ENCODE data around the gene PRKCA. TPM values are rescaled to one million over a fixed set of nuclear protein-coding genes. Genes with fewer than 3 reads are reported as not detected.

Gene PRKCA
- total RNA-seq, 1 experiment from 2014 or later: 29.5 TPM

GRCh38 chr17:66662496-66662895 lies 360.1 kb downstream of the PRKCA start:
- H3K4me3 Mint-ChIP-seq: no peak overlapping the region
- ChIA-PET POLR2A (no interaction called here), CTCF (interaction anchor here (1.2 kb wide), 1 partner anchor 11 kb away, joined by 3 read pairs; no protein-coding TSS in a partner anchor)
- H3K9me3 Mint-ChIP-seq: peaks cover 6% of the 10 kb centered on the region
- no peaks in the 10 kb centered on the region for H3K27me3 Mint-ChIP-seq (ENCODE audit: low read depth)
- no peak overlapping the region for H3K27ac Mint-ChIP-seq
- TF ChIP-seq ZNF121 (CRISPR knock-in tag; IDR thresholded peaks at IDR 0.05): no peak
- no peak for TF ChIP-seq ESRRA (CRISPR knock-in tag; IDR thresholded peaks at IDR 0.05; ENCODE audit: borderline replicate concordance)
- TF ChIP-seq, protein P1, sequence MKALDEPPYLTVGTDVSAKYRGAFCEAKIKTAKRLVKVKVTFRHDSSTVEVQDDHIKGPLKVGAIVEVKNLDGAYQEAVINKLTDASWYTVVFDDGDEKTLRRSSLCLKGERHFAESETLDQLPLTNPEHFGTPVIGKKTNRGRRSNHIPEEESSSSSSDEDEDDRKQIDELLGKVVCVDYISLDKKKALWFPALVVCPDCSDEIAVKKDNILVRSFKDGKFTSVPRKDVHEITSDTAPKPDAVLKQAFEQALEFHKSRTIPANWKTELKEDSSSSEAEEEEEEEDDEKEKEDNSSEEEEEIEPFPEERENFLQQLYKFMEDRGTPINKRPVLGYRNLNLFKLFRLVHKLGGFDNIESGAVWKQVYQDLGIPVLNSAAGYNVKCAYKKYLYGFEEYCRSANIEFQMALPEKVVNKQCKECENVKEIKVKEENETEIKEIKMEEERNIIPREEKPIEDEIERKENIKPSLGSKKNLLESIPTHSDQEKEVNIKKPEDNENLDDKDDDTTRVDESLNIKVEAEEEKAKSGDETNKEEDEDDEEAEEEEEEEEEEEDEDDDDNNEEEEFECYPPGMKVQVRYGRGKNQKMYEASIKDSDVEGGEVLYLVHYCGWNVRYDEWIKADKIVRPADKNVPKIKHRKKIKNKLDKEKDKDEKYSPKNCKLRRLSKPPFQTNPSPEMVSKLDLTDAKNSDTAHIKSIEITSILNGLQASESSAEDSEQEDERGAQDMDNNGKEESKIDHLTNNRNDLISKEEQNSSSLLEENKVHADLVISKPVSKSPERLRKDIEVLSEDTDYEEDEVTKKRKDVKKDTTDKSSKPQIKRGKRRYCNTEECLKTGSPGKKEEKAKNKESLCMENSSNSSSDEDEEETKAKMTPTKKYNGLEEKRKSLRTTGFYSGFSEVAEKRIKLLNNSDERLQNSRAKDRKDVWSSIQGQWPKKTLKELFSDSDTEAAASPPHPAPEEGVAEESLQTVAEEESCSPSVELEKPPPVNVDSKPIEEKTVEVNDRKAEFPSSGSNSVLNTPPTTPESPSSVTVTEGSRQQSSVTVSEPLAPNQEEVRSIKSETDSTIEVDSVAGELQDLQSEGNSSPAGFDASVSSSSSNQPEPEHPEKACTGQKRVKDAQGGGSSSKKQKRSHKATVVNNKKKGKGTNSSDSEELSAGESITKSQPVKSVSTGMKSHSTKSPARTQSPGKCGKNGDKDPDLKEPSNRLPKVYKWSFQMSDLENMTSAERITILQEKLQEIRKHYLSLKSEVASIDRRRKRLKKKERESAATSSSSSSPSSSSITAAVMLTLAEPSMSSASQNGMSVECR (CRISPR knock-in tag; IDR thresholded peaks at IDR 0.05; ENCODE audit: borderline replicate concordance): no peak
- TF ChIP-seq KAT7 (CRISPR knock-in tag; IDR thresholded peaks at IDR 0.05; ENCODE audit: borderline replicate concordance): no peak
- no peak for TF ChIP-seq FOXK1 (CRISPR knock-in tag; IDR thresholded peaks at IDR 0.05)
- no peak for TF ChIP-seq RORB (CRISPR knock-in tag; IDR thresholded peaks at IDR 0.05)
- 0 out of 2 replicates have a peak, but pooled peaks cover 5% of the 10 kb centered on the region for H3K4me1 Mint-ChIP-seq
- no peak for DNase-seq (ENCODE audit: low spot score)
- ATAC-seq: no peak
- peaks cover 11% of the 10 kb centered on the region for H3K36me3 Mint-ChIP-seq

- H3K4me1 Mint-ChIP-seq: 0 out of 2 replicates have a peak, but pooled peaks cover 5% of the 10 kb centered on the region
- ChIA-PET CTCF (interaction anchor here (1.2 kb wide), 1 partner anchor 11 kb away, joined by 3 read pairs; no protein-coding TSS in a partner anchor), POLR2A (no interaction called here)
- DNase-seq (ENCODE audit: low spot score) (no peak), ATAC-seq (no peak)
- H3K27ac Mint-ChIP-seq: peak overlapping the region; percentile 19; the same call in 1 of the 2 replicates
- peaks cover 5% of the 10 kb centered on the region; the same call in 1 of the 2 replicates for H3K9me3 Mint-ChIP-seq
- no peaks in the 10 kb centered on the region for H3K27me3 Mint-ChIP-seq (ENCODE audit: low read depth)
- TF ChIP-seq, protein P2, sequence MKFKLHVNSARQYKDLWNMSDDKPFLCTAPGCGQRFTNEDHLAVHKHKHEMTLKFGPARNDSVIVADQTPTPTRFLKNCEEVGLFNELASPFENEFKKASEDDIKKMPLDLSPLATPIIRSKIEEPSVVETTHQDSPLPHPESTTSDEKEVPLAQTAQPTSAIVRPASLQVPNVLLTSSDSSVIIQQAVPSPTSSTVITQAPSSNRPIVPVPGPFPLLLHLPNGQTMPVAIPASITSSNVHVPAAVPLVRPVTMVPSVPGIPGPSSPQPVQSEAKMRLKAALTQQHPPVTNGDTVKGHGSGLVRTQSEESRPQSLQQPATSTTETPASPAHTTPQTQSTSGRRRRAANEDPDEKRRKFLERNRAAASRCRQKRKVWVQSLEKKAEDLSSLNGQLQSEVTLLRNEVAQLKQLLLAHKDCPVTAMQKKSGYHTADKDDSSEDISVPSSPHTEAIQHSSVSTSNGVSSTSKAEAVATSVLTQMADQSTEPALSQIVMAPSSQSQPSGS (CRISPR knock-in tag; IDR thresholded peaks at IDR 0.05; ENCODE audit: borderline replicate concordance, low read depth): no peak
- no peak for TF ChIP-seq ERG (CRISPR knock-in tag; IDR thresholded peaks at IDR 0.05)
- peaks cover 6% of the 10 kb centered on the region; the same call in 1 of the 2 replicates for H3K36me3 Mint-ChIP-seq
- H3K4me3 Mint-ChIP-seq: no peak overlapping the region
Measured at GRCh38 chr17:66663041-66663606, 360.7 kb downstream of the PRKCA start.

- DNase-seq (ENCODE audit: low spot score) (no peak), ATAC-seq (no peak)
- TF ChIP-seq ZNF281 (CRISPR knock-in tag; IDR thresholded peaks at IDR 0.05) (no peak), FOXJ3 (CRISPR knock-in tag; IDR thresholded peaks at IDR 0.05; ENCODE audit: borderline replicate concordance) (no peak), ZNF396 (CRISPR knock-in tag; IDR thresholded peaks at IDR 0.05; ENCODE audit: borderline replicate concordance) (no peak), KAT7 (CRISPR knock-in tag; IDR thresholded peaks at IDR 0.05; ENCODE audit: borderline replicate concordance) (no peak), JAZF1 (CRISPR knock-in tag; IDR thresholded peaks at IDR 0.05) (no peak), TEAD1 (CRISPR knock-in tag; IDR thresholded peaks at IDR 0.05) (no peak), ZNF317 (CRISPR knock-in tag; IDR thresholded peaks at IDR 0.05; ENCODE audit: borderline replicate concordance, low read depth) (no peak), ZNF671 (CRISPR knock-in tag; IDR thresholded peaks at IDR 0.05) (no peak), USF1 (CRISPR knock-in tag; IDR thresholded peaks at IDR 0.05) (no peak)
- TF ChIP-seq, protein P3, sequence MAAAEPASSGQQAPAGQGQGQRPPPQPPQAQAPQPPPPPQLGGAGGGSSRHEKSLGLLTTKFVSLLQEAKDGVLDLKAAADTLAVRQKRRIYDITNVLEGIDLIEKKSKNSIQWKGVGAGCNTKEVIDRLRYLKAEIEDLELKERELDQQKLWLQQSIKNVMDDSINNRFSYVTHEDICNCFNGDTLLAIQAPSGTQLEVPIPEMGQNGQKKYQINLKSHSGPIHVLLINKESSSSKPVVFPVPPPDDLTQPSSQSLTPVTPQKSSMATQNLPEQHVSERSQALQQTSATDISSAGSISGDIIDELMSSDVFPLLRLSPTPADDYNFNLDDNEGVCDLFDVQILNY (CRISPR knock-in tag; IDR thresholded peaks at IDR 0.05): no peak
- TF ChIP-seq, protein P4, sequence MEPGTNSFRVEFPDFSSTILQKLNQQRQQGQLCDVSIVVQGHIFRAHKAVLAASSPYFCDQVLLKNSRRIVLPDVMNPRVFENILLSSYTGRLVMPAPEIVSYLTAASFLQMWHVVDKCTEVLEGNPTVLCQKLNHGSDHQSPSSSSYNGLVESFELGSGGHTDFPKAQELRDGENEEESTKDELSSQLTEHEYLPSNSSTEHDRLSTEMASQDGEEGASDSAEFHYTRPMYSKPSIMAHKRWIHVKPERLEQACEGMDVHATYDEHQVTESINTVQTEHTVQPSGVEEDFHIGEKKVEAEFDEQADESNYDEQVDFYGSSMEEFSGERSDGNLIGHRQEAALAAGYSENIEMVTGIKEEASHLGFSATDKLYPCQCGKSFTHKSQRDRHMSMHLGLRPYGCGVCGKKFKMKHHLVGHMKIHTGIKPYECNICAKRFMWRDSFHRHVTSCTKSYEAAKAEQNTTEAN (CRISPR knock-in tag; IDR thresholded peaks at IDR 0.05): no peak
- Mint-ChIP-seq H3K27me3 (ENCODE audit: low read depth) (no peaks in the 10 kb centered on the region), H3K36me3 (peaks cover 9% of the 10 kb centered on the region), H3K4me1 (0 out of 2 replicates have a peak, but pooled peaks cover 5% of the 10 kb centered on the region), H3K27ac (no peak overlapping the region), H3K4me3 (no peak overlapping the region), H3K9me3 (peaks cover 13% of the 10 kb centered on the region)
- ChIA-PET CTCF (interaction anchor here (0.9 kb wide), 1 partner anchor 10 kb away, joined by 3 read pairs; no protein-coding TSS in a partner anchor), POLR2A (no interaction called here)
Measured at GRCh38 chr17:66664336-66664735, 361.9 kb downstream of the PRKCA start.

Measured in WTC11 (cell line).